Adrenal gland (tissue), 12 donors: Measurements from ENCODE around the gene STMN1. TPM values are rescaled to one million over a fixed set of nuclear protein-coding genes. Genes with fewer than 3 reads are reported as not detected.
A peak's percentile ranks its signal among the peaks of the same experiment; 100 is the strongest.
"Not testable (repeated sequence)": the region's sequence is repeated elsewhere in the genome, so short reads cannot be mapped to it uniquely, and the experiment has no call there.

Experiments
- DNase-seq, 7 donors: peaks; one replicate each; pipeline ENCODE4 v3.0.0-alpha.2; 2019 to 2020
- H3K27ac ChIP-seq, 5 donors: fragments of 200-600 bp; sonication (generic) in 4 of 5; 1 replicate in 3 of 5; 2 replicates in 2 of 5; pipeline versions ENCODE4 v1.5.1 to v1.8.0; 2016 to 2020; ENCODE audit warnings: mild to moderate bottlenecking in 1 of 5
- H3K27me3 ChIP-seq: fragments of 200-600 bp; 2 replicates; pipeline ENCODE4 v1.8.0; 2021
- H3K36me3 ChIP-seq, 2 donors: fragments of 200-600 bp; replicated peaks in 1 of 2; 1 replicate in 1 of 2; 2 replicates in 1 of 2; pipeline versions ENCODE4 v1.5.1 to v1.8.0; 2018 to 2022
- H3K4me1 ChIP-seq, 2 donors: fragments of 200-600 bp; replicated peaks in 1 of 2; 1 replicate in 1 of 2; 2 replicates in 1 of 2; pipeline versions ENCODE4 v1.5.1 to v1.8.0; 2018 to 2021
- H3K4me3 ChIP-seq, 4 donors: fragments of 200-600 bp; sonication (generic) in 3 of 4; one replicate each; pipeline ENCODE4 v1.5.1; 2016 to 2018
- H3K9me3 ChIP-seq, 3 donors: fragments of 200-600 bp; sonication (generic) in 1 of 3; replicated peaks in 1 of 3; 1 replicate in 2 of 3; 2 replicates in 1 of 3; pipeline versions ENCODE4 v1.5.1 to v1.8.0; 2016 to 2021
- POLR2A ChIP-seq, 2 donors: fragments of 450-650 bp; IDR thresholded peaks; one replicate each; pipeline ENCODE4 v1.6.1; 2017; ENCODE audit warnings: antibody characterized with exemption in 2 of 2, mild to moderate bottlenecking in 2 of 2, moderate library complexity in 1 of 2
- WGBS, 4 donors: extraction: QIAGEN DNeasy Blood & Tissue Kit in 2 of 4; methylation state at CpG; one replicate each; pipeline versions ENCODE4 v1.1.5 to v1.1.7; 2013 to 2017; 5-methylcytosine and 5-hydroxymethylcytosine counted together
- intact Hi-C, 2 donors: fragments of 100-400 bp; cut with DNase I; formaldehyde crosslinking; loops; one replicate each; pipeline versions ENCODE4 v1.14.1 to v1.15.0; 2022 to 2023
- polyA plus RNA-seq, 3 donors: library from polyadenylated mRNA; stranded (reverse); fragments of 200-250 nt in 2 of 3; fragments of 350-450 nt in 1 of 3; fragmentation: Illumina TruSeq in 1 of 3; extraction: RNeasy Lipid Tissue Mini Kit (QIAGEN cat#74804) in 1 of 3; gene quantifications; one replicate each; pipeline ENCODE4 v1.2.3, GENCODE V29; 2013 to 2014
- total RNA-seq, 9 donors: library from RNA; depleted of rRNA in 4 of 9; stranded (reverse); fragments of >200 nt in 4 of 9; fragments of 120-200 nt in 1 of 9; fragmentation: NEBNext Ultra II Directional in 1 of 9; extraction: Animal tissue kit (Norgen Biotek cat#: 25700) in 1 of 9; gene quantifications; one replicate each; pipeline versions ENCODE4 v1.1.0 to v1.2.4, GENCODE V29; 2013 to 2023
- TF ChIP-seq, protein P1 (sequence below), 6 experiments: fragments of 450-650 bp in 4 of 6; fragments of 200-600 bp in 2 of 6; sonication (generic) in 1 of 6; IDR thresholded peaks; 1 replicate in 5 of 6; 2 replicates in 1 of 6; pipeline versions ENCODE4 v1.5.1 to v1.8.0; 2016 to 2021; ENCODE audit warnings: antibody characterized with exemption in 6 of 6, mild to moderate bottlenecking in 2 of 6, moderate library complexity in 1 of 6
- donor health status: healthy with polysubstance abuse.
- donor health status: Bipolar disorder and iron deficiency.
- donor health status: DM: yes; HTN: yes; CAD: no.
- donor health status: DM: no; HTN: no; CAD: no.
- donor health status: DM: no; HTN: no; CAD: no.
- donor health status: DM: yes; HTN: yes; CAD: no.

Gene STMN1
- total and polyA plus RNA-seq, 12 donors: 7.9 to 242 (median 28.0) TPM

DNA sequence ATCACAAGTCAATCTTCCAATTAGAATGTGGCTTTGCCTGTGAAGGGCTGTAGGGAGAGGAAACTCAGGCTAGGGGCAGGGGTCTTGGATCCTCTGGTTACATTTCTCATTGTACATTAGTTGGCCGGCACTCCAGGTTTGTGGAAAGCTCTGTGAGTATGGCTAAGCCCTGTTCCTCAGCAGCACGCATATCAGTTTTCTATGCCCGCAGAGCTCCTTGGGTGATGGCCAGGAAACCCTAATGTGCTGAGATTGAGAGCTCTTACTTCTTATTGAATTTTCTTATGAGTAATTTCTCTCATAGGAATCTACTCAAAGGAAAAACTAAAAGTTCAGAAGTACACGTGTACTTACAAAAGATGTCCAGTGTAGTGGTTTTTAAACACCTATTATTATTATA is 30.7 kb upstream of the STMN1 start:
- 85 to 86% (median 85%) methylated on average over 4 of the region's 4 CpGs for WGBS, 4 donors

DNA sequence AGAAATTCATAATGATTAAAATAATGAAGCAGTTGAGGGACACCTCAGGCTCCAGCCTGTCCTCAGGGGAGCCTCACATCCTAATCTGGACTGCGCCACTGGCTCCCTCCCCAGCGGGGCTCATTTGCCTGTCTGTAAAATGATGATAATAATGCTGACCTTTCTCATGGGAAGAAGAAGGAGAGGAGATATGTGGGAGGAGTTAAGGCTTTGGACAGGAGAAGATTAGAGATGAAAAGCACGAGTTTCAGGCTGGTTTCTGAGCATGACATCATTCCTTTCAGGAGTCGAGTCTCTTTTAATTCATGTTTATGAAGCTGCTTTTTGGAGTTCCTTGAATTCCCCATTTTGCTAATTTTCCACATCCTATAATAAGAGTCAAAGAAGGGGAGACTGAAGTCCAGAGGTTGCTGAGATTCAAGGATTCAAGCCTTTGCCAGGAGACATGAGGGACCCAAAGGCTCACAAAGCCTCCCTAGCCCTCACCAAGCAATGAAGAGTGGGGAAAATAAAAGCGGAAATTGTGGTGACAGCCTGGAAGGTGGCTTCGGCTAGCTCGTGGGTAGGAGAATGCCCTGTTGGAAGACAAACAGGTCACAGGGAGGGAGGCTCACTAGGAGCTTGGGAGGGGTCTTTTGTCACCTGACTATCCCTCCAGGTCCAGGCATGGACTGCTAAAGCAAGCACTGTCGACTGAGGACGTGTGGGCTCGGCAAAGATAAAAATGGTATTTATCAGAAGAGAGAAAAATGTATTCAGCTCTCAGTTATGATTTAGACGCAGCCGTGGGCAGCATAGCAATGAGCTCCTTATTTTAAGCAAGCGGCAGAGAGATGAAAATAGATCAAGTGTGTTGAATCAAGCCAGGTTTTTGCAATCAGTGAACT is 27.5 kb upstream of the STMN1 start:
- Histone ChIP-seq H3K9me3 (no peaks in the 10 kb centered on the region), H3K4me1 (no peaks in the 10 kb centered on the region), H3K4me3 (no peak overlapping the region), H3K27ac (no peak overlapping the region), H3K36me3 (no peaks in the 10 kb centered on the region), H3K27me3 (no peaks in the 10 kb centered on the region)
- WGBS, 4 donors: 64 to 72% (median 69%) methylated on average over 13 of the region's 13 CpGs
- intact Hi-C loops: no loop called here
- TF ChIP-seq, protein P1, sequence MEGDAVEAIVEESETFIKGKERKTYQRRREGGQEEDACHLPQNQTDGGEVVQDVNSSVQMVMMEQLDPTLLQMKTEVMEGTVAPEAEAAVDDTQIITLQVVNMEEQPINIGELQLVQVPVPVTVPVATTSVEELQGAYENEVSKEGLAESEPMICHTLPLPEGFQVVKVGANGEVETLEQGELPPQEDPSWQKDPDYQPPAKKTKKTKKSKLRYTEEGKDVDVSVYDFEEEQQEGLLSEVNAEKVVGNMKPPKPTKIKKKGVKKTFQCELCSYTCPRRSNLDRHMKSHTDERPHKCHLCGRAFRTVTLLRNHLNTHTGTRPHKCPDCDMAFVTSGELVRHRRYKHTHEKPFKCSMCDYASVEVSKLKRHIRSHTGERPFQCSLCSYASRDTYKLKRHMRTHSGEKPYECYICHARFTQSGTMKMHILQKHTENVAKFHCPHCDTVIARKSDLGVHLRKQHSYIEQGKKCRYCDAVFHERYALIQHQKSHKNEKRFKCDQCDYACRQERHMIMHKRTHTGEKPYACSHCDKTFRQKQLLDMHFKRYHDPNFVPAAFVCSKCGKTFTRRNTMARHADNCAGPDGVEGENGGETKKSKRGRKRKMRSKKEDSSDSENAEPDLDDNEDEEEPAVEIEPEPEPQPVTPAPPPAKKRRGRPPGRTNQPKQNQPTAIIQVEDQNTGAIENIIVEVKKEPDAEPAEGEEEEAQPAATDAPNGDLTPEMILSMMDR (IDR thresholded peaks at IDR 0.05): no peak
- TF ChIP-seq POLR2A (IDR thresholded peaks at IDR 0.05): no peak
- no peak for DNase-seq

More for the DNA sequence above, 30.7 kb upstream of the STMN1 start:
- no peaks in the 10 kb centered on the region for H3K9me3 ChIP-seq
- no peak for DNase-seq
- H3K27me3 ChIP-seq: no peaks in the 10 kb centered on the region
- TF ChIP-seq, protein P1 (IDR thresholded peaks at IDR 0.05): no peak
- no peak for TF ChIP-seq POLR2A (IDR thresholded peaks at IDR 0.05)
- H3K4me1 ChIP-seq: no peaks in the 10 kb centered on the region
- H3K36me3 ChIP-seq: no peaks in the 10 kb centered on the region
- no peak overlapping the region for H3K27ac ChIP-seq
- intact Hi-C loops: no loop called here
- H3K4me3 ChIP-seq: no peak overlapping the region

DNA sequence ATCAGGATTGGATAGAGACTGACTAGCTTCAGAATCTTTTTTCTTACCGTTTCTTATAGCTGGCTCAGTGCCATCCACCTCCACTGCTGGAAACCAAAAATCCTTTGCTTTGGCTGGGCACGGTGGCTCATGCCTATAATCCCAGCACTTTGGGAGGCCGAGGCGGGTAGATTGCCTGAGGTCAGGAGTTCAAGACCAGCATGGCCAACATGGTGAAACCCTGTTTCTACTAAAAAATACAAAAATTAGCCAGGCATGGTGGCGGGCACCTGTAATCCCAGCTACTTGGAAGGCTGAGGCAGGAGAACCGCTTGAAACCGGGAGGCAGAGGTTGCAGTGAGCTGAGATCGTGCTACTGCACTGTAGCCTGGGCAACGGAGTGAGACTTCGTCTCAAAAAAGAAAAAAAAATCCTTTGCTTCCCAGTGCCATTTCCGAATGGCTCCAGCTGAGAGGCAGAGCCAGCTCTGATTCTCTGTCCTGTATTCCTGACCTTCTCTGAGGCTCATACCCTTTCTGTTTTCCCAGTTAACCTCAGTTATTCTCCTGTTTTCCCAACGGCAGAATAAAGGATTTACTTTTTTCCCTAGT is 26.7 kb upstream of the STMN1 start:
- H3K36me3 ChIP-seq, H3K4me3 ChIP-seq, H3K4me1 ChIP-seq, H3K9me3 ChIP-seq, H3K27me3 ChIP-seq, H3K27ac ChIP-seq, intact Hi-C loops, DNase-seq: not testable (repeated sequence)
- 68 to 75% (median 73%) methylated on average over 12 of the region's 12 CpGs for WGBS, 4 donors

DNA sequence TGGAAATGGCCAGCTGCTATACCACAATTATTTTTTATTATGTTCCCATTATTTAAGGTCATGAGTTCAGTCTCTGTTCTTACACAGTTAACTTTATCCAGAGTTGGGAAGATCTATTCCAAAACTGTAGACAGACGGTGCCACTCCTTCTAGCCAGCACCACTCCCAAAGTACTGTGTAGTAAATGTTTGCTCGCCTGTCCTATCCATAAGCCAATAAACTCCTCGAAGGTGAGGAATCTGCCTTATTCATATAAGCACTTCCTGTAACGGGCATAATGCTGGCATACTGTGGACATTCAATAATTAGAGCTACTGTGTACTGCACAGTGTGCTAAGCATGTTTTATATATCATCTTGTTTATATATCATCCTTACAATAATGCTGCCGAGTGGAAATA is 26.1 kb upstream of the STMN1 start:
- intact Hi-C loops: no loop called here
- Histone ChIP-seq H3K9me3 (no peaks in the 10 kb centered on the region), H3K27ac (peak overlapping the region in 1 of 5 donors; percentile 75), H3K27me3 (no peaks in the 10 kb centered on the region), H3K4me3 (no peak overlapping the region), H3K4me1 (no peaks in the 10 kb centered on the region), H3K36me3 (no peaks in the 10 kb centered on the region)
- no peak for DNase-seq
- TF ChIP-seq, protein P1 (IDR thresholded peaks at IDR 0.05): no peak
- no peak for TF ChIP-seq POLR2A (IDR thresholded peaks at IDR 0.05)
- 77 to 85% (median 80%) methylated on average over 5 of the region's 5 CpGs for WGBS, 4 donors
